Neural progenitor cell (in vitro differentiated cells): ENCODE results near the gene SLC18B1. TPM values are rescaled to one million over a fixed set of nuclear protein-coding genes. Genes with fewer than 3 reads are reported as not detected.

Source experiments
- DNase-seq: peaks from one replicate; pipeline ENCODE4 v3.0.0-alpha.2; 2016; ENCODE audit warnings: low spot score
- H2AFZ ChIP-seq: fragments of 200-600 bp; sonication (generic); replicated peaks from 2 replicates; pipeline ENCODE4 v1.6.1; 2016; ENCODE audit warnings: antibody characterized with exemption
- H3F3A ChIP-seq: fragments of 200-600 bp; sonication (generic); 2 replicates; pipeline ENCODE4 v1.6.1; 2016; ENCODE audit warnings: antibody characterized with exemption, low read depth
- H3K27ac ChIP-seq: fragments of 200-600 bp; sonication (generic); 2 replicates; pipeline ENCODE4 v1.5.1; 2016; ENCODE audit warnings: mild to moderate bottlenecking
- H3K27me3 ChIP-seq: fragments of 200-600 bp; sonication (generic); 2 replicates; pipeline ENCODE4 v1.6.1; 2016; ENCODE audit warnings: mild to moderate bottlenecking, moderate library complexity
- H3K36me3 ChIP-seq: fragments of 200-600 bp; sonication (generic); 2 replicates; pipeline ENCODE4 v1.5.1; 2016
- H3K4me1 ChIP-seq: fragments of 200-600 bp; sonication (generic); 2 replicates; pipeline ENCODE4 v1.6.1; 2016; ENCODE audit warnings: mixed run types
- H3K4me2 ChIP-seq: fragments of 200-600 bp; sonication (generic); 2 replicates; pipeline ENCODE4 v1.6.1; 2016
- H3K4me3 ChIP-seq: fragments of 200-600 bp; sonication (generic); 2 replicates; pipeline ENCODE4 v1.5.1; 2016
- H3K79me2 ChIP-seq: fragments of 200-600 bp; sonication (generic); 2 replicates; pipeline ENCODE4 v1.6.1; 2016; ENCODE audit warnings: low read depth
- H3K9ac ChIP-seq: fragments of 200-600 bp; sonication (generic); 2 replicates; pipeline ENCODE4 v1.6.1; 2016
- H3K9me3 ChIP-seq: fragments of 200-600 bp; sonication (generic); 2 replicates; pipeline ENCODE4 v1.5.1; 2016; ENCODE audit warnings: low read depth
- H4K20me1 ChIP-seq: fragments of 200-600 bp; sonication (generic); 2 replicates; pipeline ENCODE4 v1.6.1; 2016; ENCODE audit warnings: low read depth
- H3K27ac Mint-ChIP-seq: 3 replicates; pipeline ENCODE4 v1.8.0; 2021; ENCODE audit warnings: mixed read lengths
- H3K27me3 Mint-ChIP-seq: 2 replicates; pipeline ENCODE4 v1.8.0; 2022; ENCODE audit warnings: low read depth, mild to moderate bottlenecking, inconsistent platforms, moderate library complexity, mixed read lengths; ENCODE audit not compliant: insufficient read depth
- H3K36me3 Mint-ChIP-seq: 3 replicates; pipeline ENCODE4 v1.8.0; 2021; ENCODE audit warnings: mixed read lengths
- H3K4me1 Mint-ChIP-seq: 3 replicates; pipeline ENCODE4 v1.8.0; 2021; ENCODE audit warnings: mixed read lengths
- H3K4me3 Mint-ChIP-seq: 3 replicates; pipeline ENCODE4 v1.8.0; 2021; ENCODE audit warnings: mild to moderate bottlenecking, moderate library complexity, mixed read lengths
- H3K9me3 Mint-ChIP-seq: 3 replicates; pipeline ENCODE4 v1.8.0; 2020; ENCODE audit warnings: mixed read lengths
- EZH2 ChIP-seq: fragments of 200-600 bp; sonication (generic); IDR thresholded peaks from 2 replicates; pipeline ENCODE4 v1.6.1; 2017; ENCODE audit warnings: antibody characterized with exemption, mild to moderate bottlenecking, moderate library complexity
- EZH2phosphoT487 ChIP-seq: fragments of 200-600 bp; sonication (generic); IDR thresholded peaks from 2 replicates; pipeline ENCODE4 v1.6.1; 2017; ENCODE audit warnings: antibody characterized with exemption
- total RNA-seq: library from RNA; depleted of rRNA; stranded (reverse); fragments of >200 nt; gene quantifications from 2 replicates; pipeline ENCODE4 v1.2.3, GENCODE V29; 2015; ENCODE audit warnings: low replicate concordance
- TF ChIP-seq, protein P1 (sequence below): fragments of 200-600 bp; sonication (generic); IDR thresholded peaks from 2 replicates; pipeline ENCODE4 v1.5.1; 2017; ENCODE audit warnings: antibody characterized with exemption, mild to moderate bottlenecking

Gene SLC18B1
- total RNA-seq, 1 donor from 2014 or later, result 4.2 TPM

DNA sequence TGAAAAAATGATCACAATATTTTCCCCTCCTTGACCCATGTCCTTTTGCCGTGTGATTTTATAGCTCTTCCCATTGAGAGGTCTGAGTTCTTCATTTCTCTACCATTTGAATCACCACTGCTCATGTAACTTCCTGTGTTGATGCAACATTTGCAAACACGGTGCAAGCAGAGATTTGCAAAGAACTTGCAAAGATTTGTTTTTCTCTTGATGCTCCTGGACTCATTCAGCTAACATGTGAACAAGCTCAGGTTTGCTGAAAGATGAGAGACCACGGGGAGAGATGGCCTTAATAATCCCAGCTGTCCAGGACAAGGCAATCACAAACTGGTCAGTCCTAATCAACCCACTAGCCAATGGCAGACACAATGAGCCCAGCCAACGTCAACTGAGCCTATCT is 49.3 kb downstream of the SLC18B1 start:
- Mint-ChIP-seq H3K27me3 (peaks cover 2% of the 10 kb centered on the region), H3K36me3 (no peaks in the 10 kb centered on the region), H3K27ac (no peak overlapping the region), H3K9me3 (no peaks in the 10 kb centered on the region), H3K4me3 (no peak overlapping the region), H3K4me1 (no peaks in the 10 kb centered on the region)
- no peak for DNase-seq
- H4K20me1 ChIP-seq, result no peaks in the 10 kb centered on the region
- no peaks in the 10 kb centered on the region for H3K36me3 ChIP-seq
- no peaks in the 10 kb centered on the region for H3K4me1 ChIP-seq
- no peak overlapping the region for H3K4me3 ChIP-seq
- no peak overlapping the region for H3K9ac ChIP-seq
- no peaks in the 10 kb centered on the region for H3F3A ChIP-seq
- no peaks in the 10 kb centered on the region for H3K79me2 ChIP-seq
- no peak overlapping the region for H2AFZ ChIP-seq
- no peak overlapping the region for H3K27ac ChIP-seq
- no peak overlapping the region for H3K4me2 ChIP-seq
- no peak for TF ChIP-seq EZH2phosphoT487
- no peak for TF ChIP-seq EZH2
- TF ChIP-seq, protein P1, sequence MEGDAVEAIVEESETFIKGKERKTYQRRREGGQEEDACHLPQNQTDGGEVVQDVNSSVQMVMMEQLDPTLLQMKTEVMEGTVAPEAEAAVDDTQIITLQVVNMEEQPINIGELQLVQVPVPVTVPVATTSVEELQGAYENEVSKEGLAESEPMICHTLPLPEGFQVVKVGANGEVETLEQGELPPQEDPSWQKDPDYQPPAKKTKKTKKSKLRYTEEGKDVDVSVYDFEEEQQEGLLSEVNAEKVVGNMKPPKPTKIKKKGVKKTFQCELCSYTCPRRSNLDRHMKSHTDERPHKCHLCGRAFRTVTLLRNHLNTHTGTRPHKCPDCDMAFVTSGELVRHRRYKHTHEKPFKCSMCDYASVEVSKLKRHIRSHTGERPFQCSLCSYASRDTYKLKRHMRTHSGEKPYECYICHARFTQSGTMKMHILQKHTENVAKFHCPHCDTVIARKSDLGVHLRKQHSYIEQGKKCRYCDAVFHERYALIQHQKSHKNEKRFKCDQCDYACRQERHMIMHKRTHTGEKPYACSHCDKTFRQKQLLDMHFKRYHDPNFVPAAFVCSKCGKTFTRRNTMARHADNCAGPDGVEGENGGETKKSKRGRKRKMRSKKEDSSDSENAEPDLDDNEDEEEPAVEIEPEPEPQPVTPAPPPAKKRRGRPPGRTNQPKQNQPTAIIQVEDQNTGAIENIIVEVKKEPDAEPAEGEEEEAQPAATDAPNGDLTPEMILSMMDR, result no peak
- H3K27me3 ChIP-seq, result no peaks in the 10 kb centered on the region
- H3K9me3 ChIP-seq, result no peaks in the 10 kb centered on the region

DNA sequence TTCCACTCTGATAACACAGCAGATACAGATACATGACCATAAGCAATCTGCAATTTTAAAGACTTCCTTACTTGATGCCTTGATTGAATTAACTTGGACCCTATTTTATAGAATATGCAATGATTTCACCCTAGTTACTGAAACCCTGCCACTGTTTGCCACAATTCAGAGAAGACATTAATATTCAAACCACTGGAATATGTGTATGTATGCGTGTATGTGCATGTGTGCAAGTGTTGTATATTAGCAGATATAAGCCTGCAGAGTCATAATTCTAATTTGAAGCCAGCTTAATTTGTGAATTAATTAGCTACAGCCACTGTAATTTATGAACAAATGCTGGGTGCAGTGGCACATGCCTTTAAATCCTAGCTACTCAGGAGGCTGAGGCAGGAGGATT is 50.0 kb downstream of the SLC18B1 start:
- no peak overlapping the region for H3K4me3 ChIP-seq
- H3K4me2 ChIP-seq, result no peak overlapping the region
- no peaks in the 10 kb centered on the region for H3K36me3 ChIP-seq
- no peak overlapping the region for H3K9ac ChIP-seq
- H3K79me2 ChIP-seq, result no peaks in the 10 kb centered on the region
- no peaks in the 10 kb centered on the region for H3K4me1 ChIP-seq
- Mint-ChIP-seq H3K9me3 (no peaks in the 10 kb centered on the region), H3K36me3 (no peaks in the 10 kb centered on the region), H3K4me3 (no peak overlapping the region), H3K27me3 (peaks cover 2% of the 10 kb centered on the region), H3K4me1 (no peaks in the 10 kb centered on the region), H3K27ac (no peak overlapping the region)
- no peak overlapping the region for H3K27ac ChIP-seq
- H3K27me3 ChIP-seq, result no peaks in the 10 kb centered on the region
- no peak for DNase-seq
- no peaks in the 10 kb centered on the region for H3F3A ChIP-seq
- H2AFZ ChIP-seq, result no peak overlapping the region
- H4K20me1 ChIP-seq, result no peaks in the 10 kb centered on the region
- no peaks in the 10 kb centered on the region for H3K9me3 ChIP-seq
- TF ChIP-seq, protein P1, result no peak

DNA sequence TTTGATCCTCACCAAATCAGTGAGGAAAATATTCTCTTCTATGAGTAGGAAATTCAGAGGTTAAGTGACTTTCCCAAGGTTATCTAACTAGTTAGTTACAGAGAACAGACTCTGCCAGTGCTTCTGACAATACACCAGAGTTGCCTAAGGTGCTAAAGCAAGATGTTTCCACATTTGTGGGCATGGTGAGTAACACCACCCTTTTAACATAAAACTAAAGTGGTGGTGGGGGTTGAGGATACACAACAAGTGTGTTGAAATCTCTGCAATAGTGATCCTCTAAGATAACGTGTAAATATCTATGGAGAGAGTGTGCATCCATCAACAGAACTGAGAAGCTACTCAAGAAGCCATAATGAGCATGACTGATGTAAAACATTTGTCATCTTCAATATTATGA is 52.4 kb downstream of the SLC18B1 start:
- no peaks in the 10 kb centered on the region for H3K79me2 ChIP-seq
- Mint-ChIP-seq H3K9me3 (no peaks in the 10 kb centered on the region), H3K4me3 (no peak overlapping the region), H3K27ac (no peak overlapping the region), H3K36me3 (no peaks in the 10 kb centered on the region), H3K27me3 (peaks cover 2% of the 10 kb centered on the region), H3K4me1 (no peaks in the 10 kb centered on the region)
- no peaks in the 10 kb centered on the region for H3K9me3 ChIP-seq
- H3F3A ChIP-seq, result no peaks in the 10 kb centered on the region
- no peaks in the 10 kb centered on the region for H3K27me3 ChIP-seq
- H3K27ac ChIP-seq, result no peak overlapping the region
- no peaks in the 10 kb centered on the region for H3K4me1 ChIP-seq
- H3K36me3 ChIP-seq, result no peaks in the 10 kb centered on the region
- H4K20me1 ChIP-seq, result no peaks in the 10 kb centered on the region
- no peak for DNase-seq
- no peak overlapping the region for H3K9ac ChIP-seq
- no peak overlapping the region for H2AFZ ChIP-seq
- TF ChIP-seq EZH2 (no peak), EZH2phosphoT487 (no peak)
- TF ChIP-seq, protein P1, result no peak
- no peak overlapping the region for H3K4me3 ChIP-seq
- H3K4me2 ChIP-seq, result no peak overlapping the region

DNA sequence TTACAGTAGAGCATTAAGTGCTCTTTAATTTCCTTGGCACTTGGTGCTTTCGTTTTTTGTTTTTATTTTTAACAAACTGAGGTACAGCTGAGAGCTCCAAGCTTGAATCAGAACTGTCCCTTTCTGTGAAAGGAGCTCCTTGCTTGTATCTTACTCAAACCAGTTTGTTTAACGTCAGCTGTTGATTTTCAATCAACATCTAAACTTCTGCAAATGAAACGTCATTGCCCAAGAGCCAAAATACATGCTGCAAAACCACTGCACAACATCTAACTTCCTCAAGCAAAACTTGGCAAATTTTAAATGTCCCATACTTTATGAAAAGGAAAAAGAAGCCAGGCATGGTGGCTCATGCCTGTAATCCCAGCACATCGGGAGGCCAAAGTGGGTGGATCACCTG is 55.9 kb downstream of the SLC18B1 start:
- peaks cover 2% of the 10 kb centered on the region for H3K27me3 Mint-ChIP-seq
- Histone ChIP-seq H3K4me3 (no peak overlapping the region), H4K20me1 (no peaks in the 10 kb centered on the region), H3K9me3 (no peaks in the 10 kb centered on the region), H3K36me3 (no peaks in the 10 kb centered on the region), H3K27ac (no peak overlapping the region), H3K4me2 (no peak overlapping the region), H3K4me1 (no peaks in the 10 kb centered on the region), H3K79me2 (no peaks in the 10 kb centered on the region), H3K9ac (no peak overlapping the region), H2AFZ (no peak overlapping the region), H3K27me3 (no peaks in the 10 kb centered on the region), H3F3A (no peaks in the 10 kb centered on the region)
- TF ChIP-seq EZH2phosphoT487 (no peak), EZH2 (no peak)
- TF ChIP-seq, protein P1, result no peak
- no peak for DNase-seq
- no peak overlapping the region for H3K27ac Mint-ChIP-seq
- H3K36me3 Mint-ChIP-seq, result no peaks in the 10 kb centered on the region
- H3K9me3 Mint-ChIP-seq, result no peaks in the 10 kb centered on the region
- no peak overlapping the region for H3K4me3 Mint-ChIP-seq
- H3K4me1 Mint-ChIP-seq, result no peaks in the 10 kb centered on the region
